Ishikawa (cell line): ENCODE data around the gene NDN.
A peak's percentile ranks its signal among the peaks of the same experiment; 100 is the strongest.

Source experiments
- CEBPB ChIP-seq: IDR thresholded peaks from 2 replicates; pipeline ENCODE4 v1.6.1; 2012
- CREB1 ChIP-seq: IDR thresholded peaks from 2 replicates; pipeline ENCODE4 v1.6.1; 2012; ENCODE audit warnings: low read depth
- EGR1 ChIP-seq: IDR thresholded peaks from 2 replicates; pipeline ENCODE4 v1.6.1; 2012
- EP300 ChIP-seq: IDR thresholded peaks from 2 replicates; pipeline ENCODE4 v1.6.1; 2012; ENCODE audit warnings: borderline replicate concordance
- FOXM1 ChIP-seq: IDR thresholded peaks from 2 replicates; pipeline ENCODE4 v1.6.1; 2012; ENCODE audit warnings: low read depth, borderline replicate concordance
- MAX ChIP-seq: IDR thresholded peaks from 2 replicates; pipeline ENCODE4 v1.6.1; 2012
- NFIC ChIP-seq: IDR thresholded peaks from 2 replicates; pipeline ENCODE4 v1.6.1; 2012
- RAD21 ChIP-seq: IDR thresholded peaks from 2 replicates; pipeline ENCODE4 v1.6.1; 2012; ENCODE audit warnings: low read depth
- REST ChIP-seq: IDR thresholded peaks from 2 replicates; pipeline ENCODE4 v1.6.1; 2012; ENCODE audit warnings: low read depth, mild to moderate bottlenecking
- TAF1 ChIP-seq: IDR thresholded peaks from 2 replicates; pipeline ENCODE4 v1.6.1; 2012; ENCODE audit warnings: low read depth, mild to moderate bottlenecking
- TCF12 ChIP-seq: IDR thresholded peaks from 2 replicates; pipeline ENCODE4 v1.6.1; 2012; ENCODE audit warnings: low read depth
- TEAD4 ChIP-seq: IDR thresholded peaks from 2 replicates; pipeline ENCODE4 v1.6.1; 2012
- USF1 ChIP-seq: IDR thresholded peaks from 2 replicates; pipeline ENCODE4 v1.6.1; 2012
- YY1 ChIP-seq: IDR thresholded peaks from 2 replicates; pipeline ENCODE4 v1.6.1; 2012; ENCODE audit warnings: low read depth

- no peak for TF ChIP-seq EP300
- no peak for TF ChIP-seq CREB1
- TF ChIP-seq TEAD4, result no peak
- no peak for TF ChIP-seq EGR1
- no peak for TF ChIP-seq YY1
- no peak for TF ChIP-seq CEBPB
- no peak for TF ChIP-seq MAX
- no peak for TF ChIP-seq TAF1
- TF ChIP-seq REST, result no peak
- TF ChIP-seq RAD21, result peak; percentile 81
- no peak for TF ChIP-seq NFIC
- no peak for TF ChIP-seq USF1
- TF ChIP-seq TCF12, result no peak
- TF ChIP-seq FOXM1, result no peak
Measured at GRCh38 chr15:23642413-23643044, 44.6 kb downstream of the NDN start.
